ENCODE data around the gene AKT1. TPM values are rescaled to one million over a fixed set of nuclear protein-coding genes. Genes with fewer than 3 reads are reported as not detected.

AKT1 gene
- polyA plus RNA-seq, 2 donors: 62.6 to 62.9 TPM

- H3K36me3 ChIP-seq (ENCODE audit: control insufficient read depth in 2 of 2, insufficient read depth in 2 of 2, low read length in 1 of 2): peaks cover 0 to 15% of the 10 kb centered on the region in 2 donors
- H3K9me3 ChIP-seq (ENCODE audit: control insufficient read depth in 2 of 2, insufficient read depth in 1 of 2, low read depth in 1 of 2, low read length in 1 of 2): no peaks in the 10 kb centered on the region
- H3K4me3 ChIP-seq (ENCODE audit: low read depth in 1 of 2, low read length in 2 of 2): no peak overlapping the region
- 92 to 95% methylated on average over 32 of the region's 32 CpGs for WGBS, 2 donors
- no peak overlapping the region for H3K27ac ChIP-seq (ENCODE audit: low read depth in 2 of 2, low read length in 1 of 2)
- peaks cover under 1 to 15% of the 10 kb centered on the region in 2 donors for H3K4me1 ChIP-seq (ENCODE audit: control insufficient read depth in 2 of 2, insufficient read depth in 2 of 2, low read length in 1 of 2)
- H3K27me3 ChIP-seq (ENCODE audit: control insufficient read depth in 1 of 2, insufficient read depth in 2 of 2, low read length in 2 of 2): no peaks in the 10 kb centered on the region
These were observed 52.7 kb downstream of the AKT1 start for GRCh38 chr14:104742586-104743455.

GRCh38 chr14:104741803-104742251 is 53.7 kb downstream of the AKT1 start:
- H3K27me3 ChIP-seq (ENCODE audit: control insufficient read depth in 1 of 2, insufficient read depth in 2 of 2, low read length in 2 of 2): no peaks in the 10 kb centered on the region
- WGBS, 2 donors: 83 to 91% methylated on average over 23 of the region's 23 CpGs
- H3K4me3 ChIP-seq (ENCODE audit: low read depth in 1 of 2, low read length in 2 of 2): no peak overlapping the region
- H3K36me3 ChIP-seq (ENCODE audit: control insufficient read depth in 2 of 2, insufficient read depth in 2 of 2, low read length in 1 of 2): peaks cover 0 to 15% of the 10 kb centered on the region in 2 donors
- H3K9me3 ChIP-seq (ENCODE audit: control insufficient read depth in 2 of 2, insufficient read depth in 1 of 2, low read depth in 1 of 2, low read length in 1 of 2): no peaks in the 10 kb centered on the region
- H3K27ac ChIP-seq (ENCODE audit: low read depth in 2 of 2, low read length in 1 of 2): no peak overlapping the region
- peaks cover 0 to 14% of the 10 kb centered on the region in 2 donors for H3K4me1 ChIP-seq (ENCODE audit: control insufficient read depth in 2 of 2, insufficient read depth in 2 of 2, low read length in 1 of 2)

GRCh38 chr14:104741108-104741802 is 54.3 kb downstream of the AKT1 start:
- H3K27me3 ChIP-seq (ENCODE audit: control insufficient read depth in 1 of 2, insufficient read depth in 2 of 2, low read length in 2 of 2): no peaks in the 10 kb centered on the region
- no peaks in the 10 kb centered on the region for H3K9me3 ChIP-seq (ENCODE audit: control insufficient read depth in 2 of 2, insufficient read depth in 1 of 2, low read depth in 1 of 2, low read length in 1 of 2)
- peaks cover 0 to 13% of the 10 kb centered on the region in 2 donors for H3K4me1 ChIP-seq (ENCODE audit: control insufficient read depth in 2 of 2, insufficient read depth in 2 of 2, low read length in 1 of 2)
- peaks cover 0 to 15% of the 10 kb centered on the region in 2 donors for H3K36me3 ChIP-seq (ENCODE audit: control insufficient read depth in 2 of 2, insufficient read depth in 2 of 2, low read length in 1 of 2)
- no peak overlapping the region for H3K27ac ChIP-seq (ENCODE audit: low read depth in 2 of 2, low read length in 1 of 2)
- 91 to 92% methylated on average over 29 of the region's 29 CpGs for WGBS, 2 donors
- no peak overlapping the region for H3K4me3 ChIP-seq (ENCODE audit: low read depth in 1 of 2, low read length in 2 of 2)

DNA sequence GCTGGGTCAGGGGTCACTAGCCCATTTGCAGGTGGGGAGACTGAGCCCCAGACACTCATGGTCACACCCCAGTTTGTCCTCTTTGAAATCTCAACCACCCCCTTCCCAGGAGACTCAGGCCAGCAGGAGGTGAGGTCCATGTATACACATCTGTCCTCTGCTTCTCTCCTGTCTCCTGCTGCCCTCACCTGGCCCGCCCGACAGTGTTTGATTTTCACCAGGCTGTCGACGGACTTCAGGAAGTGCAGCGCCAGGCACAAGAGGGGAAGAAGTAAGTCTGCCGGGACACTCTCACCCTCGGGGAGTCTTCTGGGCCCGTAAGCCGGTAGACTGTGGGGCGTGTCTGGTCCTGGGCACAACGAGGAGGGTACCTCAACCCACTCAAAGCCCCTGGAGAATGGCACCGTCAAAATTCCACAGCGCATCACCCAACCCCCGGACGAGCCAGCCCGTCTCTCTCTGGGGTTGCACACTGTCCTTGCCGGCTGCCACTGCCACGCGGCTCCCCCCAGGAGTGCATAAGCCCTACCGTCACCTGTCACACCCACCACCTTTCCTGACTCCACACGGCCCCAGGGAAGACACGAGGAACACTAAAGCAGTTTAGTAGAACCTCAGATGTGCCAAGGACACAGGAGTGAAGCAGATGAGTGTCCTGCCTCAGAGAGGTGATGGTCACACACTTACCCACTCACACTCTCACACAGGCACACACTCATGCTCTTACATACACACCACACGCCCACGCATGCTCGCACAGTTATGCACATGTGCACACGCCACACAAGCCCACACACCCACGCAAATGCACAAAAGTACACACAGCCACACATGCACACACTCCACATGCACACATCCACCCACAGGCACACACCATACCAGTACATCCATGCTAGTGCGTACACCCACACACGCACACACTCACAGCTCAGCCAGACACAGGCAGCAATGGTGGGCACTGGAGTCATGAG is 55.7 kb downstream of the AKT1 start:
- Histone ChIP-seq H3K27ac (ENCODE audit: low read depth in 2 of 2, low read length in 1 of 2) (no peak overlapping the region), H3K36me3 (ENCODE audit: control insufficient read depth in 2 of 2, insufficient read depth in 2 of 2, low read length in 1 of 2) (peaks cover 0 to 13% of the 10 kb centered on the region in 2 donors), H3K27me3 (ENCODE audit: control insufficient read depth in 1 of 2, insufficient read depth in 2 of 2, low read length in 2 of 2) (no peaks in the 10 kb centered on the region), H3K4me3 (ENCODE audit: low read depth in 1 of 2, low read length in 2 of 2) (no peak overlapping the region), H3K9me3 (ENCODE audit: control insufficient read depth in 2 of 2, insufficient read depth in 1 of 2, low read depth in 1 of 2, low read length in 1 of 2) (no peaks in the 10 kb centered on the region), H3K4me1 (ENCODE audit: control insufficient read depth in 2 of 2, insufficient read depth in 2 of 2, low read length in 1 of 2) (peaks cover 0 to 14% of the 10 kb centered on the region in 2 donors)
- 87 to 90% methylated on average over 29 of the region's 29 CpGs for WGBS, 2 donors

GRCh38 chr14:104739026-104739425 is 56.5 kb downstream of the AKT1 start:
- H3K4me3 ChIP-seq (ENCODE audit: low read depth in 1 of 2, low read length in 2 of 2): no peak overlapping the region
- no peaks in the 10 kb centered on the region for H3K9me3 ChIP-seq (ENCODE audit: control insufficient read depth in 2 of 2, insufficient read depth in 1 of 2, low read depth in 1 of 2, low read length in 1 of 2)
- H3K4me1 ChIP-seq (ENCODE audit: control insufficient read depth in 2 of 2, insufficient read depth in 2 of 2, low read length in 1 of 2): peaks cover 0 to 16% of the 10 kb centered on the region in 2 donors
- H3K27ac ChIP-seq (ENCODE audit: low read depth in 2 of 2, low read length in 1 of 2): no peak overlapping the region
- peaks cover 0 to 13% of the 10 kb centered on the region in 2 donors for H3K36me3 ChIP-seq (ENCODE audit: control insufficient read depth in 2 of 2, insufficient read depth in 2 of 2, low read length in 1 of 2)
- H3K27me3 ChIP-seq (ENCODE audit: control insufficient read depth in 1 of 2, insufficient read depth in 2 of 2, low read length in 2 of 2): no peaks in the 10 kb centered on the region
- WGBS, 2 donors: 94 to 95% methylated on average over 17 of the region's 17 CpGs

DNA sequence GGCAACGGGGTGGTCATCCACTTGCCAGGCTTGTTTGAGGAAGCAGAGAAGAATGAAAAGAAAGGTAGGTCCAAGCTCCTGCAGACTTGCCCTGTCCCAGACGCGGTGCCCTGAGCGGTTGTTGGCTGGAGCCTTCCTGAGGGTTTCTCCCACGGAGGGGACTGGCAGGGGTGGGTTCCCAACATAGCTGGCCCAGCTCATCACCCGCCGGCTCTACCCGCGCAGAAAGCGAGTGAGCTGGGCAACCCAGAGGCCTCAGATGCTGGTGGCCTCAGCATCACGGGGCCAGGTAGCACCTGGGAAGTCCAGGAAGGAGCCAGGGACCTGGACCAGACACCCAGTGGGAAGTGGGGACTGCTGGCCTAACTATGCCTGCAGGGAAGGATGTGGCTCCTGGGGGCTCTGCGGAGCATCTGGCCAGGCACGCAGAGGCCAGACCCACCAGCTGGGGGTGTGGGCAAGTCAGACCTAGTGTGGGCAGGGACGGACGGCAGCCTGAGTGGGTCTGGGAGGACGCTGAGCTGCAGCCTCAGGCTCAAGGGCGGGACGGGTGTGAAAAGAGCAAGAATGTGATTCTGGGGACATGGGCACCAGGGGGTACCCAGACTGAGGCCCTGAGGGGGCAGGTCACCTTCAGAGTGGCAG is 57.1 kb downstream of the AKT1 start:
- Histone ChIP-seq H3K36me3 (ENCODE audit: control insufficient read depth in 2 of 2, insufficient read depth in 2 of 2, low read length in 1 of 2) (peaks cover 0 to 13% of the 10 kb centered on the region in 2 donors), H3K27ac (ENCODE audit: low read depth in 2 of 2, low read length in 1 of 2) (no peak overlapping the region), H3K4me1 (ENCODE audit: control insufficient read depth in 2 of 2, insufficient read depth in 2 of 2, low read length in 1 of 2) (peaks cover 0 to 22% of the 10 kb centered on the region in 2 donors), H3K4me3 (ENCODE audit: low read depth in 1 of 2, low read length in 2 of 2) (no peak overlapping the region), H3K9me3 (ENCODE audit: control insufficient read depth in 2 of 2, insufficient read depth in 1 of 2, low read depth in 1 of 2, low read length in 1 of 2) (no peaks in the 10 kb centered on the region), H3K27me3 (ENCODE audit: control insufficient read depth in 1 of 2, insufficient read depth in 2 of 2, low read length in 2 of 2) (no peaks in the 10 kb centered on the region)
- WGBS, 2 donors: 92 to 94% methylated on average over 18 of the region's 18 CpGs

GRCh38 chr14:104735830-104736642 is 59.5 kb downstream of the AKT1 start:
- H3K27me3 ChIP-seq (ENCODE audit: control insufficient read depth in 1 of 2, insufficient read depth in 2 of 2, low read length in 2 of 2): no peaks in the 10 kb centered on the region
- WGBS, 2 donors: 39 to 48% methylated on average over 26 of the region's 26 CpGs
- peaks cover 5 to 38% of the 10 kb centered on the region in 2 donors for H3K4me1 ChIP-seq (ENCODE audit: control insufficient read depth in 2 of 2, insufficient read depth in 2 of 2, low read length in 1 of 2)

GRCh38 chr14:104734991-104735779 is 60.4 kb downstream of the AKT1 start:
- no peaks in the 10 kb centered on the region for H3K27me3 ChIP-seq (ENCODE audit: control insufficient read depth in 1 of 2, insufficient read depth in 2 of 2, low read length in 2 of 2)
- H3K4me1 ChIP-seq (ENCODE audit: control insufficient read depth in 2 of 2, insufficient read depth in 2 of 2, low read length in 1 of 2): peaks cover 5 to 38% of the 10 kb centered on the region in 2 donors
- no peak overlapping the region for H3K4me3 ChIP-seq (ENCODE audit: low read depth in 1 of 2, low read length in 2 of 2)
- WGBS, 2 donors: 83 to 87% methylated on average over 31 of the region's 31 CpGs
- peak overlapping the region; percentile 81 to 87 for H3K27ac ChIP-seq (ENCODE audit: low read depth in 2 of 2, low read length in 1 of 2)
- H3K36me3 ChIP-seq (ENCODE audit: control insufficient read depth in 2 of 2, insufficient read depth in 2 of 2, low read length in 1 of 2): peaks cover 0 to 3% of the 10 kb centered on the region in 2 donors
- no peaks in the 10 kb centered on the region for H3K9me3 ChIP-seq (ENCODE audit: control insufficient read depth in 2 of 2, insufficient read depth in 1 of 2, low read depth in 1 of 2, low read length in 1 of 2)

More at GRCh38 chr14:104735830-104736642, 59.5 kb downstream of the AKT1 start:
- no peak overlapping the region for H3K4me3 ChIP-seq (ENCODE audit: low read depth in 1 of 2, low read length in 2 of 2)
- H3K36me3 ChIP-seq (ENCODE audit: control insufficient read depth in 2 of 2, insufficient read depth in 2 of 2, low read length in 1 of 2): peaks cover 0 to 8% of the 10 kb centered on the region in 2 donors
- H3K9me3 ChIP-seq (ENCODE audit: control insufficient read depth in 2 of 2, insufficient read depth in 1 of 2, low read depth in 1 of 2, low read length in 1 of 2): no peaks in the 10 kb centered on the region
- H3K27ac ChIP-seq (ENCODE audit: low read depth in 2 of 2, low read length in 1 of 2): peak overlapping the region; percentile 81 to 87
